Left kidney (tissue), 2 donors: Measurements from ENCODE around the gene HOXB2. TPM values are rescaled to one million over a fixed set of nuclear protein-coding genes. Genes with fewer than 3 reads are reported as not detected.

Source experiments
- DNase-seq: peaks from one replicate; pipeline ENCODE4 v3.0.0-alpha.2; 2013
- polyA plus RNA-seq: library from polyadenylated mRNA; unstranded; fragments of 120-200 nt; gene quantifications from one replicate; pipeline ENCODE4 v1.2.1, GENCODE V29; 2013; ENCODE audit not compliant: insufficient read length

HOXB2 gene
- polyA plus RNA-seq, 1 donor = 45.4 TPM

DNA sequence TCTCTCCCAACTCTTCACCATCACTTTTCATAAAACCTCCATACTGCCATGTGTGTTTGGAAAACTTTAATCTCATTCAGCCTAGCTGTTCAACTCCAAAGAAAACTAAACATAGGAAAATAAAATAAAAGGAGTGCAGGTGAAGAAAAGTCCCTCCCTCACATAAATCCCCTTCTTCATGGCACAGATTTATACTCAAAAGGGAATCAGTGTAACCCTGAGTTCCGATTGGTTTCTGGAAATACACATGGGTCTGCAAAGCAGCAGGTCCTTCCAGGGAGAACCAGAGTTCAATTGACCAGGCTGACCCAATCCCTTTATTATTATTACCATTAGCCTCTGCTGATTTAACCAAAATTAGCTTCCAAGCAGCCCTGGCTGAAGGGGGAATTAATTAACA, 8.9 kb upstream of the HOXB2 start:
- DNase-seq = no peak

GRCh38 chr17:48553190-48553547, 8.3 kb upstream of the HOXB2 start:
- no peak for DNase-seq

- no peak for DNase-seq
Observed at GRCh38 chr17:48552466-48553189, 7.7 kb upstream of the HOXB2 start.

GRCh38 chr17:48551596-48552465, 6.9 kb upstream of the HOXB2 start:
- DNase-seq = no peak

- DNase-seq = no peak
Observed at GRCh38 chr17:48551214-48551555, 6.3 kb upstream of the HOXB2 start.

DNA sequence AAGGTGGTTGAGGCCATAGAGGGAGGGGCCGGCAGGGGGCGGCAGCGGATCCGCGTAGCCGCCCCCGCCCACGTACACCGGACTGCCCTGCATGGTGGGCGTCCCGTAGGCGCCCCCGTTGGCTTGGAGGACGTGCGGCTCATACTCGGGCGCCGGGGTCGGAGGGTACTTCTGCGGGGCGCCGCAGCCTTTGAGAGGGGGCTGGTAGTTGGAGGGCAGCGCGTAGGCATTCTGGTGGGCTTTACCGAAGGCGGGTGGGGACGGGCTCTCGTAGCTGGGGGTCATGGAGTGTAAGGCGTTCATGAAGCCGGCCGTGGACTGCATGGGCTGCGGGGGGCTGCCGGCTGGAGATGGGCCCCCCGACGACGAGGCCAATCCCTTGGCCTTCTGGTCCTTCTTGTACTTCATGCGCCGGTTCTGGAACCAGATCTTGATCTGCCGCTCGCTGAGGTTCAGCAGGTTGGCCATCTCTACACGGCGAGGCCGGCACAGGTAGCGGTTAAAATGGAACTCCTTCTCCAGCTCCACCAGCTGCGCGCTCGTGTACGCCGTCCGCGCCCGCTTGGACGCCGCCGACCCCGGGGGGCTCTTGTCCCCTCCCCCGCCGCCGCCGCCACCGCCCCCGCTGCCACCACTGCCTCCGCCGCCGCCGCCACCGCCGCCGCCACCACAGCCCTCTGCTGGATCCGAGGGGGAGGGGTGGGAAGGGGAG, 5.7 kb upstream of the HOXB2 start:
- peak; percentile 13 for DNase-seq

GRCh38 chr17:48549914-48550501, 5.1 kb upstream of the HOXB2 start:
- no peak for DNase-seq

DNA sequence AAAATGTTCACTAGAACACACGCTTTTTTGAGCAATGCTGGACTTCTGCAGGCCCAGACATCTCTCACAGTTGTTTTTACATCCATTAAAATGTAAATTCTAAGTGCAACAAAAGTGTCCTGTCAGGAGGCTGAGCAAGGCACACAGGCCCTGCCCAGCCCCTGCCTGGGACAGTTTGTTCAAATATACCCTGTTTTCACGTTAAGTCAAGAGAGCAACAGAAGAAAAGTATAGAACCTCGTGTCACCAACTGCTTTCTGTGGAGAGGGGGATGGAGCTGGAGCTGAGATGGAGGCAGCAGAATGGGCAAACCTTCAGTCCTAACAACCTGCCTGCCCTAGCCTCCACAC, 4.3 kb upstream of the HOXB2 start:
- DNase-seq = no peak

DNA sequence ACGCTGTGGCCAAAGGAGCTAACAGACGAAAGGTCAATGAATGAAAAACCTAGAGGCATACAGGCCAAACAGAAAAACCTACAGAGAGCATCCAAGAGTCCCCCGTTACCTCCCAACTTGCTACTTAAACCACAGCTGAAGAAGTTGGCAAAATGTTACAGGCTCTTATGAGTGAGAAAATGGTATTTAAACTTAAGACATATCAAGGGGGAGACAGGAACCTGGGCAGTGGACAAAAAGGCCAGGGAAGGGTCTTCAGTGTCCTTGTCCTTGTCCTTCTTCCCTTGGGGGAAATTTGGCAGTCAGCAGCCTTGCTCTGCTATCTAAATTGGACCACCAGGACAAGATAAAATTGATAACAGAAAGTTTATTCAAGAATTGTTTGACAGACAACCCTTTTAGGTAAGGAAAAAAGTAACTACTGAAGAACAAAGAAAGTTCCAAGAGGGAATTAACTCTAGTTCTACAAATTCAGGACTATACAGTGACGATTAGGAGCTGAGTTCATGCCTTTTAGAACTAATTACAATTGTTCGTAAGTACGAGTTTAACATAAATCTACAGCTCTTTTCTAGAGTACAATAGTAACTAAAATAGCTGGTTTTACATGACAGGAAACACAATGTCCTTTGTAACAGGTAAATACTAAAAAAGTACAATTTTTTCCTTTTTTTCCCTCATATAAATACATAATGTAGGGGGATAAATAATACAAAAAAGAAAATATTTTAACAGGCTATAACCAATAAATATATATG, 3.8 kb upstream of the HOXB2 start:
- no peak for DNase-seq

- DNase-seq = no peak
Observed at GRCh38 chr17:48547808-48548522, 3.1 kb upstream of the HOXB2 start.

DNA sequence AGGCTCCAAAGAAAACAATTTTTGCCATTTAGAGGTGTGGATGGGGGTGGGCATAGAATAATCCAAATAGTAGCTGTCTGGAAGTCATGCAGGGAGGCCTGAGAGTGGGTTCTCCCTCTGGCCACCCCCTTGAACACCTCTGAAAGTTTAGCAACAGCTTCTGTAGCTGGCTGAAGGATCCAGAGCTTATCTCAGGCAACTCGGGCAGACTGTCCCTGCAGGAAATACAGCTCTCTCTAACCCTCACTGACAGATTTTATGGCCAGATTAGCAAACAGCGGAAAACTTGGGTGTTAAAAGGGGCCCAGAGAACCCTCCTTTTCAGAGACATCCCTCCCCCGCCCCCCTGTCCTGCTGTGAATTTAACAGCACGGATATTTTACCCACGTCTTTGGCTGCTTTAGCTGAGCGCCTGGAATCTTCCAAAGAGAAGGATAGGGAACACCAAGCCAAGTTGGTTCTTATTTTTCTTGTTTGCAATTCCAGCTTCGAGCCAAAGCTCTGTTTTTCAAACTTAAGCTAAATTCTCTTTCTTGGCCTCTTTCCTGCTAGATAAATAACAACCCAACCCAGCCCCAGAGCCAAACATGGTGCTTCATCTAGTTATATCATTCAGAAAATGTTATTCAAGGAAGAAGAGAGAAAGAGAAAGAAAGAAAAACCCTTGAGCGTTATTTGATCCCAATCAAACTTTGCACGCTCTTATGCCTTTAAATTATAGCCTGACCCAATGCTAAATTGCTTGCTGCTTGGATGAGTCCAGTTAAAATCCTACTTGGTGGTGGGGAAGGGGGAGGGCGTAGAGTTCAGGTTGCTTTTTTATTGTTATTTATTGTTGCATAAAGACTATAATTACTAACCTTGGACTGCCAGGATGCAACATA, 2.3 kb upstream of the HOXB2 start:
- no peak for DNase-seq

DNA sequence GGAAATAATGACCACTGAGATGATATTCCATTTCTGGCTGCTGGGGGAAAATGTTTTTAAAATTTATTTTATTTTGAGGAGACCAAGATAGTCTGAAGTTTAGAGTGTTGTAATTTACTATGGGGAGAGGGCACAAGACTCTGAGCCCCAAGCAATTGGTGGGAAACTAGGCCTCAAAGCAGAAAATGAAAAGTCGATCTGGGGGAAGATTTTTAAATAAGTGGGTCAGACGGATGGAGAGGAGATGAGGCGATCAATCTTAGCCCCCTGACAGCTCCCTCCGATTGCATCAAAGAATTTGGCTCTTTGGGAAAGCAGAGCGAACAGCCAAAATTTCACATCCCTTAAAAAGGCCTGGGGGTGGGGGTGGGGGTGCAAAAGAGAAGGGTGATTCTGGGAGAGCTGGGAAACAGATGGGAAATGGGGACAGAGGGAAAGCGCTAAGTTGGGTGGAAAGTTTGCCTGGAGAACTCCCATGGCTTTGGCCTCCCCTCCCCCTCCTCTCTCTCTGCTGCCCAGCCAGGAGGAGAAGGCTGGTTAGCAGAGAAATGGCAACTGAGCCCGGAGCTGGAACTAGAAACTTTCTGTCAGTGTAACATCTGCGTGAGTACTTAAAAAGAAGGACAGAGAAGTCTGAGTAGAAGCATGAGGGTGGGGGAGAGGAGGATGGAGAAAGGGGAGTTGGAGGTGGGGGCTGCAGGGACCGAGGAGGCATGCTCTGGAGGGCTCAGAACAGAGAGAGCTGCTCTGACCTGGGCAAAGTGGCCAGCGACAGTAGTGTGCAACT, 1.4 kb upstream of the HOXB2 start:
- DNase-seq = no peak

DNA sequence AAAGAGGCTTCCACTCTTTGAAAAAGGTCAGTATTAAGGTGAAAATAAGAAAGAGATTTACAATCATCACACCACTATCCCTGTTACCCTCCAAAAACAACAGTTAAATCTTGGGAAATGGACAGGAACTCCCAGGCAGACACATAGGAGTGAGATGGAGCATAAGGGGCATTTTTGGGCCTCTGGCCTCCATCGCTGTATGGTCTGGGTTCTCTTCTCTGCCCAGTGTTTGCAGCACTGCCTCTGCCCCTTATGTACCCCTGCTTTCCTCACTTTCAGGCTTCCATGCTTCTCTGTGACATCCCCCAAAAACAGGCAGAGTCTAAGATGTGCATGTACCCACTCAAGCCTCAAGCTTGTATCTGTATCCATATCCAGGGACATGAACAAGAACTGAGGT, 630 bp upstream of the HOXB2 start:
- no peak for DNase-seq

- DNase-seq = no peak
Observed at GRCh38 chr17:48544349-48545021, 424 bp downstream of the HOXB2 start.

DNA sequence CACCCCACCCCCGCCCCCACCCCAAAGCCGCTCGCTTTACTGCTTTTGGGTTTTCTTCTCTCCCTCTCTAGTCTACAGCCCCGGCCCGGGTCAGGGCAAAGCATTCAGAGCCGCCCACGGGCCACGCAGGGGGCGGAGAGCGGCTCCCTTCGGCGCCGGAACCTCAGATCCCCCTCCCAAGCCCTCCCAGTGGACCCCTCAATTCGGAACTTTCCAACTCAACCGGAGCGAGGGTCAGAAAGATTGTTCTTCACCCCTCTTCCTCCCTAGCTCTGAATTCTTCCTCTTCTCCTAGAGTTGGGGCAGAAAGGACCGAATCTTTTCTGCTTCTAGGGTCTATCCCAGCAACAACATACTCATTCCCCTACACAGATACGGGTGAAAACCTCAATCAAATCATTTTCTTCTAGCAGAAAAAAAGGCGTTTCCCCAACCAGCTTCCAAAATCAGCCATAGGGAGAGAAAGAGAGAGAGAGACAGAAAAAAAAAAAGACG, 1.0 kb downstream of the HOXB2 start:
- no peak for DNase-seq

DNA sequence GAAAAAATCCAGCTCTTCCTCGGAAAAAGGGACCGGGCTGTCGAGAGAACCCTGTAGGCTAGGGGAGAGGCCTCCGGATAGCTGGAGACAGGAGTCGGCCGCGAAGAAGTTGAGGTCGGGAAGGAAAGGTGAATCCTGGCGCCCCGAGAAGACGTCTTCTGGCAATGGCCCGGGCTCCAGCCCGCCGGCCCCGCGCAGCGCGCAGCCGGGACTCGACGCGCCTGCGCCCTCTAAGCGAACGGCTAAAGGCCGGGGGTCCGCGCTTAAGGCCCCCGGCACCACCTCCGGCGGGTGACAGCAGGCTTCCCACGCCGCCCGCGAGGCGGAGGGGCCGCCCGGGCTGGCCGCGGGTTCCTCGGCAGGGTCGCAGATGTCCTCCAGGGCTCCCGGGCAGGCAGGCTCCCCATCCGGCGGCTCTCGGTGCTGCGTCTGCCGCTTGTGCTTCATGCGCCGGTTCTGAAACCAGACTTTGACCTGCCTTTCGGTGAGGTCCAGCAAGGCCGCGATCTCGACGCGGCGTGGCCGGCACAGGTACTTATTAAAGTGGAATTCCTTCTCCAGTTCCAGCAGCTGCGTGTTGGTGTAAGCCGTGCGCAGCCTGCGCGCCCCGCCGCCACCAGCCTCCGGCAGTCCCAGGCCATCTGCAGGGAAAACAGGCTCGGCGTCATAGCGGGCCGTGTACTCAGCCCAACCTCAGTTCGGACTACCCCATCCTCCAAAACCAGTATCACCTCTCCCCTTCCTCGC, 1.6 kb downstream of the HOXB2 start:
- no peak for DNase-seq

DNA sequence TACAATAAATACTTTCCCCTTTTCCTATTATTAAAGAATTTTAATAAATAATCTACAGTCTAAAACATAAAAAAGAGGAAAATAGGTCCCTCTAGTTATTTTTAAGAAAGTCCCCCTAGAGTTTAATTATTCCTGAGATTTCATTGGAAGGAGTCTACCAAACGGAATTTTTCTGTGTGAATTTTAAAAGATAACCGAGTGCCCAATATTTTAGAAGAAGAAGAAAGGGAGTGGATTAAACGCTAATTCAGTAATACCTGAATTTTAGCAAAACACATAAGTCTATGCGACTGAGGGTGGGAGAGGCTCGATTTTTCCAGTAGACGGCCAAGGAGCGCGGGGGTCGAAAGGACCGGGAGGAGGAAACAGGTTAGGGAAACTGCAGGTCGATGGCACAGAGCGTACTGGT, 2.2 kb downstream of the HOXB2 start:
- no peak for DNase-seq

DNA sequence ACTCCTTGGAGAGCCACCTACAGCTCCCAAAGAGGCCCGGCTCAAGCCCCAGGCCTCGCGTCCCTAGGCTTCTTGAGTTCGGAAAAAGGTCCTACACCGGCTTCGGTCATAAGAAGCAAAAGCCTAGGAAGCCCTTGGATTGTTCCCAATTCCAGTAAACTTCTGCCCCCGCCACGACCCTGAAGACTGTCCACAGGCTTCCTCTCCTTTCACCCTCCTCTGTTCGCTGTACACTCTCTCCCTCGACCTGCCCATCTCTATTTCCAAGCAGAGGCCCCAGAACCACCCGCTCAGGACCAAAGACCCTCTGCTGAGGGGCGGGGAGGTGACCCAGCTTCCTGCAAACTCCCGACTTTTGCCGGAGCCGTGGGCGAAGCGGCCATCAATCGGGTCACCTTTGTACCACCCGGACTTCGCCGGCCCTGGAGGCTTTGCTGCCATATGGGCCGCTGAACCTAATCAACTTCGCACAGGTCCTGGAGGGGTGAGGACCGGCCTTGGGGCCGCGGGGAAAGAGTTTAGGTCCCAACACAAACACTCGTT, 2.7 kb downstream of the HOXB2 start:
- DNase-seq = no peak
